H9 (cell line): Measurements from ENCODE around the gene TMEM255A. TPM values are rescaled to one million over a fixed set of nuclear protein-coding genes. Genes with fewer than 3 reads are reported as not detected.

Experiments used
- DNase-seq: peaks from one replicate; pipeline ENCODE4 v3.0.0-alpha.2; 2017
- H2AFZ ChIP-seq: one replicate; pipeline ENCODE4 v1.6.1; 2013; ENCODE audit warnings: mild to moderate bottlenecking, low read length, control low read depth, moderate library complexity
- H2AK5ac ChIP-seq: 2 replicates; pipeline ENCODE4 v1.6.1; 2013; ENCODE audit warnings: low read length, control low read depth, mixed read lengths; ENCODE audit not compliant: insufficient read length
- H2BK120ac ChIP-seq: one replicate; pipeline ENCODE4 v1.6.1; 2013; ENCODE audit warnings: low read depth, mild to moderate bottlenecking, low read length, control low read depth, inconsistent platforms; ENCODE audit not compliant: poor library complexity, severe bottlenecking
- H2BK12ac ChIP-seq: 2 replicates; pipeline ENCODE4 v1.6.1; 2013; ENCODE audit warnings: low read length, control low read depth, mixed read lengths, low read depth; ENCODE audit not compliant: insufficient read length
- H2BK15ac ChIP-seq: 2 replicates; pipeline ENCODE4 v1.6.1; 2013; ENCODE audit warnings: low read depth, low read length, control low read depth
- H2BK20ac ChIP-seq: one replicate; pipeline ENCODE4 v1.6.1; 2013; ENCODE audit warnings: low read depth, mild to moderate bottlenecking, low read length, control low read depth, inconsistent platforms; ENCODE audit not compliant: poor library complexity, severe bottlenecking
- H2BK5ac ChIP-seq: 2 replicates; pipeline ENCODE4 v1.6.1; 2013; ENCODE audit warnings: low read length, control low read depth, mixed read lengths; ENCODE audit not compliant: insufficient read length
- H3K14ac ChIP-seq: 2 replicates; pipeline ENCODE4 v1.6.1; 2013; ENCODE audit warnings: low read length, control low read depth; ENCODE audit not compliant: insufficient read depth
- H3K18ac ChIP-seq: 2 replicates; pipeline ENCODE4 v1.6.1; 2013; ENCODE audit warnings: low read depth, mild to moderate bottlenecking, mixed read lengths, low read length, control low read depth; ENCODE audit not compliant: insufficient read length
- H3K23ac ChIP-seq: 2 replicates; pipeline ENCODE4 v1.6.1; 2013; ENCODE audit warnings: low read length, control low read depth, mixed read lengths, low read depth; ENCODE audit not compliant: insufficient read length
- H3K23me2 ChIP-seq: 2 replicates; pipeline ENCODE4 v1.6.1; 2013; ENCODE audit warnings: low read depth, mild to moderate bottlenecking, mixed read lengths, low read length, control low read depth; ENCODE audit not compliant: insufficient read length, poor library complexity, severe bottlenecking
- H3K27ac ChIP-seq: 2 replicates; pipeline ENCODE4 v1.5.1; 2013; ENCODE audit warnings: low read length, control low read depth, mixed read lengths, low read depth; ENCODE audit not compliant: insufficient read length
- H3K27me3 ChIP-seq: 2 replicates; pipeline ENCODE4 v1.6.1; 2013; ENCODE audit warnings: low read length, control low read depth, inconsistent platforms; ENCODE audit not compliant: insufficient read depth
- H3K4ac ChIP-seq: 2 replicates; pipeline ENCODE4 v1.6.1; 2013; ENCODE audit warnings: low read depth, mild to moderate bottlenecking, control low read depth, inconsistent platforms, low read length, moderate library complexity
- H3K4me1 ChIP-seq: 2 replicates; pipeline ENCODE4 v1.6.1; 2013; ENCODE audit warnings: low read length, control low read depth, inconsistent platforms; ENCODE audit not compliant: insufficient read depth
- H3K4me2 ChIP-seq: 2 replicates; pipeline ENCODE4 v1.6.1; 2013; ENCODE audit warnings: low read length, control low read depth, mixed read lengths; ENCODE audit not compliant: insufficient read length, insufficient read depth
- H3K56ac ChIP-seq: 2 replicates; pipeline ENCODE4 v1.6.1; 2013; ENCODE audit warnings: low read depth, mild to moderate bottlenecking, mixed read lengths, low read length, control low read depth; ENCODE audit not compliant: insufficient read length
- H3K79me1 ChIP-seq: 2 replicates; pipeline ENCODE4 v1.6.1; 2013; ENCODE audit warnings: low read depth, mild to moderate bottlenecking, moderate library complexity, low read length, control low read depth, inconsistent platforms; ENCODE audit not compliant: insufficient read depth, poor library complexity, severe bottlenecking
- H3K79me2 ChIP-seq: 2 replicates; pipeline ENCODE4 v1.6.1; 2013; ENCODE audit warnings: low read length, control low read depth, inconsistent platforms; ENCODE audit not compliant: insufficient read depth
- H3K9ac ChIP-seq: 2 replicates; pipeline ENCODE4 v1.6.1; 2013; ENCODE audit warnings: low read length, control low read depth, mixed read lengths; ENCODE audit not compliant: insufficient read length; ENCODE audit errors: extremely low read depth
- H3K9me3 ChIP-seq: one replicate; pipeline ENCODE4 v1.6.1; 2013; ENCODE audit warnings: low read depth, low read length, inconsistent platforms; ENCODE audit not compliant: control insufficient read depth
- H3T11ph ChIP-seq: one replicate; pipeline ENCODE4 v1.6.1; 2013; ENCODE audit warnings: mild to moderate bottlenecking, low read length, control low read depth, inconsistent platforms
- H4K20me1 ChIP-seq: one replicate; pipeline ENCODE4 v1.6.1; 2013; ENCODE audit not compliant: control insufficient read depth, insufficient read length, insufficient read depth
- H4K5ac ChIP-seq: 2 replicates; pipeline ENCODE4 v1.6.1; 2013; ENCODE audit warnings: low read depth, mild to moderate bottlenecking, mixed read lengths, low read length, control low read depth; ENCODE audit not compliant: insufficient read length
- H4K8ac ChIP-seq: replicated peaks from 2 replicates; pipeline ENCODE4 v1.6.1; 2013; ENCODE audit warnings: low read length, control low read depth, mixed read lengths, low read depth; ENCODE audit not compliant: insufficient read length
- H4K91ac ChIP-seq: 2 replicates; pipeline ENCODE4 v1.6.1; 2013; ENCODE audit warnings: low read depth, mild to moderate bottlenecking, moderate library complexity, mixed read lengths, low read length, control low read depth; ENCODE audit not compliant: insufficient read length
- H3K27ac Mint-ChIP-seq, 3 experiments: 2 replicates in 2 of 3; 3 replicates in 1 of 3; pipeline ENCODE4 v1.8.0; 2020 to 2021; ENCODE audit warnings: mixed read lengths in 3 of 3, mild to moderate bottlenecking in 1 of 3, moderate library complexity in 1 of 3
- H3K27me3 Mint-ChIP-seq: 2 replicates; pipeline ENCODE4 v1.8.0; 2021; ENCODE audit warnings: low read depth, mild to moderate bottlenecking, moderate library complexity, mixed read lengths
- H3K36me3 Mint-ChIP-seq, 3 experiments: 2 replicates in 2 of 3; 3 replicates in 1 of 3; pipeline ENCODE4 v1.8.0; 2020 to 2021; ENCODE audit warnings: low read depth in 3 of 3, mixed read lengths in 3 of 3; ENCODE audit not compliant: insufficient read depth in 1 of 3
- H3K4me1 Mint-ChIP-seq, 2 experiments: 2 replicates each; pipeline ENCODE4 v1.8.0; 2020; ENCODE audit warnings: mixed read lengths in 2 of 2
- H3K4me3 Mint-ChIP-seq, 2 experiments: 2 replicates in 1 of 2; 3 replicates in 1 of 2; pipeline ENCODE4 v1.8.0; 2020 to 2021; ENCODE audit warnings: mild to moderate bottlenecking in 2 of 2, mixed read lengths in 2 of 2, moderate library complexity in 1 of 2
- H3K9me3 Mint-ChIP-seq, 2 experiments: 2 replicates in 1 of 2; 3 replicates in 1 of 2; pipeline ENCODE4 v1.8.0; 2020; ENCODE audit warnings: mild to moderate bottlenecking in 2 of 2, mixed read lengths in 2 of 2, moderate library complexity in 1 of 2
- WGBS: extraction: QIAGEN DNeasy Blood & Tissue Kit; methylation state at CpG from one replicate; pipeline ENCODE4 v1.1.7; 2013; ENCODE audit warnings: missing lambda C conversion rate, low lambda C conversion rate, mixed read lengths; ENCODE audit not compliant: insufficient read length; ENCODE audit errors: extremely low coverage; 5-methylcytosine and 5-hydroxymethylcytosine counted together
- total RNA-seq: library from RNA; stranded (reverse); gene quantifications from 2 replicates; pipeline ENCODE4 v1.2.1, GENCODE V29; 2021
- TF ChIP-seq, protein P1 (sequence below): fragments of 200-600 bp; sonication (generic); conservative IDR thresholded peaks from 3 replicates; pipeline ENCODE4 v1.8.0; 2021; ENCODE audit warnings: antibody characterized with exemption, mild to moderate bottlenecking

TMEM255A gene
- total RNA-seq, 1 experiment from 2014 or later, result 0.77 TPM

- Histone ChIP-seq H4K5ac (no peak overlapping the region), H2AFZ (no peak overlapping the region), H3K23ac (no peak overlapping the region), H3K79me1 (no peaks in the 10 kb centered on the region), H2BK120ac (no peak overlapping the region), H2AK5ac (no peak overlapping the region), H4K20me1 (no peaks in the 10 kb centered on the region), H3K79me2 (no peaks in the 10 kb centered on the region), H3T11ph (no peak overlapping the region), H3K9me3 (peaks cover 20% of the 10 kb centered on the region), H2BK15ac (no peak overlapping the region), H3K18ac (no peak overlapping the region), H4K8ac (no peak overlapping the region), H3K27ac (no peak overlapping the region), H2BK5ac (no peak overlapping the region), H3K4ac (no peak overlapping the region), H3K56ac (no peak overlapping the region), H4K91ac (no peak overlapping the region), H3K23me2 (no peaks in the 10 kb centered on the region), H2BK20ac (no peak overlapping the region), H3K14ac (no peak overlapping the region), H3K27me3 (peaks cover 6% of the 10 kb centered on the region; the same call in 1 of the 2 replicates), H3K4me1 (no peaks in the 10 kb centered on the region; the same call in 1 of the 2 replicates), H3K4me2 (no peak overlapping the region), H3K9ac (no peak overlapping the region), H2BK12ac (no peak overlapping the region)
- H3K9me3 Mint-ChIP-seq, result peaks cover 57 to 70% of the 10 kb centered on the region in 2 experiments
- no peak overlapping the region for H3K4me3 Mint-ChIP-seq
- peaks cover 23% of the 10 kb centered on the region for H3K27me3 Mint-ChIP-seq
- TF ChIP-seq, protein P1, sequence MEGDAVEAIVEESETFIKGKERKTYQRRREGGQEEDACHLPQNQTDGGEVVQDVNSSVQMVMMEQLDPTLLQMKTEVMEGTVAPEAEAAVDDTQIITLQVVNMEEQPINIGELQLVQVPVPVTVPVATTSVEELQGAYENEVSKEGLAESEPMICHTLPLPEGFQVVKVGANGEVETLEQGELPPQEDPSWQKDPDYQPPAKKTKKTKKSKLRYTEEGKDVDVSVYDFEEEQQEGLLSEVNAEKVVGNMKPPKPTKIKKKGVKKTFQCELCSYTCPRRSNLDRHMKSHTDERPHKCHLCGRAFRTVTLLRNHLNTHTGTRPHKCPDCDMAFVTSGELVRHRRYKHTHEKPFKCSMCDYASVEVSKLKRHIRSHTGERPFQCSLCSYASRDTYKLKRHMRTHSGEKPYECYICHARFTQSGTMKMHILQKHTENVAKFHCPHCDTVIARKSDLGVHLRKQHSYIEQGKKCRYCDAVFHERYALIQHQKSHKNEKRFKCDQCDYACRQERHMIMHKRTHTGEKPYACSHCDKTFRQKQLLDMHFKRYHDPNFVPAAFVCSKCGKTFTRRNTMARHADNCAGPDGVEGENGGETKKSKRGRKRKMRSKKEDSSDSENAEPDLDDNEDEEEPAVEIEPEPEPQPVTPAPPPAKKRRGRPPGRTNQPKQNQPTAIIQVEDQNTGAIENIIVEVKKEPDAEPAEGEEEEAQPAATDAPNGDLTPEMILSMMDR, result no peak
- peak; percentile 46 for DNase-seq
- H3K36me3 Mint-ChIP-seq, result no peaks in the 10 kb centered on the region; a peak in 1 of 7 replicates
- H3K27ac Mint-ChIP-seq, result no peak overlapping the region
- H3K4me1 Mint-ChIP-seq, result peaks cover 22 to 33% of the 10 kb centered on the region in 2 experiments
- WGBS, result no CpG with 5 or more reads among the region's 4 CpGs
Measured at GRCh38 chrX:120302434-120302833, 8.8 kb downstream of the TMEM255A start.
